Osteoblast (primary cell): ENCODE data around the gene TXNIP. TPM values are rescaled to one million over a fixed set of nuclear protein-coding genes. Genes with fewer than 3 reads are reported as not detected.

ENCODE experiments used
- DNase-seq: peaks from one replicate; pipeline ENCODE4 v3.0.0; 2011; ENCODE audit warnings: low spot score, mixed read lengths; ENCODE audit not compliant: insufficient read length; ENCODE audit errors: missing footprints
- H2AFZ ChIP-seq: 2 replicates; pipeline ENCODE4 v1.6.0; 2011; ENCODE audit warnings: mild to moderate bottlenecking, low read length
- H3K27ac ChIP-seq: 2 replicates; pipeline ENCODE4 v1.5.1; 2011; ENCODE audit warnings: mild to moderate bottlenecking, low read depth, low read length, moderate library complexity
- H3K27me3 ChIP-seq: 2 replicates; pipeline ENCODE4 v1.6.0; 2012; ENCODE audit warnings: mild to moderate bottlenecking, control low read depth, inconsistent platforms, low read length, moderate library complexity; ENCODE audit not compliant: insufficient read depth
- H3K36me3 ChIP-seq: 2 replicates; pipeline ENCODE4 v1.5.1; 2011; ENCODE audit warnings: mild to moderate bottlenecking, low read length, control low read depth, moderate library complexity; ENCODE audit not compliant: insufficient read depth
- H3K4me1 ChIP-seq: 2 replicates; pipeline ENCODE4 v1.5.1; 2011; ENCODE audit warnings: mild to moderate bottlenecking, low read length, control low read depth, moderate library complexity; ENCODE audit not compliant: insufficient read depth
- H3K4me2 ChIP-seq: 2 replicates; pipeline ENCODE4 v1.6.0; 2011; ENCODE audit warnings: mild to moderate bottlenecking, low read length; ENCODE audit not compliant: insufficient read depth
- H3K4me3 ChIP-seq: fragments of 200-600 bp; sonication (generic); 3 replicates; pipeline ENCODE4 v1.5.1; 2012; ENCODE audit warnings: mild to moderate bottlenecking, low read length, inconsistent platforms; ENCODE audit not compliant: insufficient read depth
- H3K79me2 ChIP-seq: 2 replicates; pipeline ENCODE4 v1.6.0; 2012; ENCODE audit warnings: mild to moderate bottlenecking, low read length, control low read depth, inconsistent platforms; ENCODE audit not compliant: insufficient read depth
- H3K9me3 ChIP-seq: 2 replicates; pipeline ENCODE4 v1.5.1; 2011; ENCODE audit warnings: low read depth, low read length, control low read depth
- H4K20me1 ChIP-seq: 2 replicates; pipeline ENCODE4 v1.6.0; 2012; ENCODE audit warnings: mild to moderate bottlenecking, low read length, control low read depth; ENCODE audit not compliant: insufficient read depth
- total RNA-seq: library from RNA; depleted of rRNA; stranded (reverse); fragments of >200 nt; gene quantifications from 2 replicates; pipeline ENCODE4 v1.2.3, GENCODE V29; 2012
- TF ChIP-seq, protein P1 (sequence below): IDR thresholded peaks from 2 replicates; pipeline ENCODE4 v1.5.1; 2011; ENCODE audit warnings: mild to moderate bottlenecking, low read depth, low read length, moderate library complexity; ENCODE audit errors: extremely low read depth

The TXNIP gene
- total RNA-seq, 1 donor: 400 TPM

DNA sequence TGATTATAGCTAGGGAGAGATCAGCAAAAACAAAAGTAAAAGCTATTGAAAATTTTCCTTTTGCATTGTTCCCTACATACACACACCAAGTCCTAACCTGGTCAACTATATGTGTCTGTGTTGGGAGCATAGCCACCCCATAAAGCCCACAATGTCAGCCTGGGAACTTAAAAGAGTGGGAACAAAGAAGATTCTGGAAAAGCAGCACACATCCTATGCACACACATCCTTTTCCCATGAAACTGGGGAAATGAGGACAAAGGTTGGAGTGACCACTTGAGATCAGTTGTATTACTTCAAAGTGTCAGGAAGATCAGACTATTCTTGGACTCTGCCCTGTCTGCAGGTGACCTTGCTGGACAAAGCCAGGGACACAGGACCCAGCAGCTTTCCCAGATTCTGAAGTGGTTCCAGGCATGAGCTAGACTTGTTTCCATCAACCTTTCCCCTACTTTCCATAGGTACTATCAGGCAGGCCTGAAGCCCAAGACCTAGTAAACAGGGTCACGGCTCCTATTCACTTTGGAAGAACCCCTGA is 15.9 kb downstream of the TXNIP start:
- Histone ChIP-seq H3K4me3 (no peak overlapping the region), H3K4me2 (peak overlapping the region; percentile 79), H3K9me3 (no peaks in the 10 kb centered on the region), H2AFZ (no peak overlapping the region), H3K27ac (peak overlapping the region; percentile 95), H3K36me3 (no peaks in the 10 kb centered on the region), H3K4me1 (peaks cover 41% of the 10 kb centered on the region), H3K79me2 (peaks cover 3% of the 10 kb centered on the region), H3K27me3 (no peaks in the 10 kb centered on the region), H4K20me1 (no peaks in the 10 kb centered on the region)
- TF ChIP-seq, protein P1, sequence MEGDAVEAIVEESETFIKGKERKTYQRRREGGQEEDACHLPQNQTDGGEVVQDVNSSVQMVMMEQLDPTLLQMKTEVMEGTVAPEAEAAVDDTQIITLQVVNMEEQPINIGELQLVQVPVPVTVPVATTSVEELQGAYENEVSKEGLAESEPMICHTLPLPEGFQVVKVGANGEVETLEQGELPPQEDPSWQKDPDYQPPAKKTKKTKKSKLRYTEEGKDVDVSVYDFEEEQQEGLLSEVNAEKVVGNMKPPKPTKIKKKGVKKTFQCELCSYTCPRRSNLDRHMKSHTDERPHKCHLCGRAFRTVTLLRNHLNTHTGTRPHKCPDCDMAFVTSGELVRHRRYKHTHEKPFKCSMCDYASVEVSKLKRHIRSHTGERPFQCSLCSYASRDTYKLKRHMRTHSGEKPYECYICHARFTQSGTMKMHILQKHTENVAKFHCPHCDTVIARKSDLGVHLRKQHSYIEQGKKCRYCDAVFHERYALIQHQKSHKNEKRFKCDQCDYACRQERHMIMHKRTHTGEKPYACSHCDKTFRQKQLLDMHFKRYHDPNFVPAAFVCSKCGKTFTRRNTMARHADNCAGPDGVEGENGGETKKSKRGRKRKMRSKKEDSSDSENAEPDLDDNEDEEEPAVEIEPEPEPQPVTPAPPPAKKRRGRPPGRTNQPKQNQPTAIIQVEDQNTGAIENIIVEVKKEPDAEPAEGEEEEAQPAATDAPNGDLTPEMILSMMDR: no peak
- no peak for DNase-seq

DNA sequence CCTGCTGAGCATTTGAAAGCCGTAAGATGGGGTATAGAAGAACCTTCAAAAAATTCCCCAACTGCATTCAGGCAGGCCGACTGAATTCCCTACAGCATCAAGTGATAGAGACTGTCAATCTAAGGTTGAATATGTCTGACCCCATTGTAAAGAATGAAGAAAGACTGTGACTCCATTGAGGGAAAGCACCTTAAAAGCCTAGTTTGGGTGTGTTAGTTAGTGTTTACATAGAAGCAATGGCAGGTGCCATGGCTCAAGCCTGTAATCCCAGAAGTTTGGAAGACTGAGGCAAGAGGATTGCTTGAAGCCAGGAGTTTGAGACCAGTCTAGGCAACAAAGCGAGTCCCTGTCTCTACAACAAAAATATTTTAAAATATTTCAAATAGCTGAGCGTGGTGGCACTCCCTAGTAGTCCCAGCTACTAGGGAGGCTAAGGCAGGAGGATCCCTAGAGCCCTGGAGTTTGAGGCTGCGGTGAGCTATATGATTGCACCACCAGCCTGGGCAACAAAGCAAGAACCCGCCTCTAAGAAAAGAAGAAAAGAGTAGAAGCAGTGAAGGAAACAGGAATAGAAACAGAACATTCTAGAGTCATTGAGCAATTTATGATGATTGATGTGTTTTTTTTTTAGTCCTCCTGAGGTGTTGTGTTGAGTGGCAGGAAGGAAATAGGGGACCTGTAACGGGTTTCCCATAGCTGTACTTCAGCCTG is 16.5 kb downstream of the TXNIP start:
- Histone ChIP-seq H4K20me1 (no peaks in the 10 kb centered on the region), H3K9me3 (no peaks in the 10 kb centered on the region), H2AFZ (peak overlapping the region; percentile 37), H3K27me3 (no peaks in the 10 kb centered on the region), H3K4me2 (peak overlapping the region; percentile 79), H3K4me1 (peaks cover 35% of the 10 kb centered on the region), H3K27ac (peak overlapping the region; percentile 95), H3K79me2 (peaks cover 5% of the 10 kb centered on the region), H3K36me3 (no peaks in the 10 kb centered on the region), H3K4me3 (peak overlapping the region; percentile 37)
- TF ChIP-seq, protein P1: no peak
- no peak for DNase-seq

DNA sequence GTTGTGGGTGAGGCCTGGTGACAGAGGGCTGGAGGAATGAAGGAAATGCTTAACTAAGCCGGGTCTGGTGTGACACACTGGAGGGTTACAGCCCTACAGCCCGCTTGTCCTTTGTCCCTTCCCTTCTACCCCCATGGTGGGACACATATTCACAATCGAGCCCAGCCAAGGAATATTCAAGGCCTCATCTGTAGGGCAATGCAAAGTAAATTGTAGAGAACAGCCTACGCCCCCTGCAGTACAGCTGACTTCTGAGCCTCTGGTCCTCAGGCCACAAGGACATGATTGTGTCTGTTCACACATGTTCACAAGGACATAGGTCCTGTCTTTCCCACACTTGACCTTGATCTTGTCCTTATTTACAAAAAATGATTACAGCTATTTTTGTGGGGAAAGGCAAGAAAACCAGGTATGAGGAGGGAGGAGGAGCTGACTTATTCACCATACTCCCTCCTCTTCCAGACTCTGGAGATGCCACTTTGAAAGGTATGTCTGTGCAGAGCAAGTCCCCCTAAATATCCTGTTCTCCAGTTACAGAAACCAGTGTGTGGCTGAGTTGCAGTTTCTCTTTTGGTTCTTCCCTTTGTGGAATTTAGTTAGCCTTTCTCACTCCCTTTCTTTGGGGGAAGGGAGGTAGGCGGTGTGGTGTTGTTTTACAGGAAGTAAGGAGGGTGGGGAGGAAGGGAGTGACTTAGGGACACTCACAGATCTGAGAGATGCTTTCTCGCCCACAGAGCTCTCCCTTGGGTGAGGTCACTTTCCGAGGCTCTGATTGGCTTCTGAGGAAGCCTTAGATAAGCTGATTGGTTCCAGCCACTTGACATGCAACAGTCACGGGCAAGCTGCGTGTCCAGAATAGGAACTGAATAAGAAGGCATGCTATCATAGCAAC is 17.3 kb downstream of the TXNIP start:
- peaks cover 34% of the 10 kb centered on the region for H3K4me1 ChIP-seq
- H3K27me3 ChIP-seq: no peaks in the 10 kb centered on the region
- peak overlapping the region; percentile 37 for H2AFZ ChIP-seq

More for the DNA sequence above, 17.3 kb downstream of the TXNIP start:
- Histone ChIP-seq H3K36me3 (no peaks in the 10 kb centered on the region), H3K9me3 (no peaks in the 10 kb centered on the region), H3K4me2 (peak overlapping the region; percentile 79), H3K27ac (peak overlapping the region; percentile 95), H4K20me1 (no peaks in the 10 kb centered on the region), H3K4me3 (peak overlapping the region; percentile 51), H3K79me2 (peaks cover 5% of the 10 kb centered on the region)
- TF ChIP-seq, protein P1: peak; percentile 38
- peak; percentile 97 for DNase-seq
